Measurements from ENCODE around the gene TFAP2D.

GRCh38 chr6:50699051-50699775 lies 14.1 kb upstream of the TFAP2D start:
- no peak for TF ChIP-seq CTCF (IDR thresholded peaks at IDR 0.05; ENCODE audit: poor library complexity)
- no peak for TF ChIP-seq EZH2 (IDR thresholded peaks at IDR 0.05; ENCODE audit: borderline replicate concordance)

All from hepatocyte (in vitro differentiated cells).